Memory B cell (primary cell): ENCODE measurements around the gene TTYH1.

Experiments used
- ATAC-seq: fragments of 150-1000 bp; cut with Tn5 transposase; 2 replicates; pipeline ENCODE4 v1.10.0; 2021; ENCODE audit warnings: low read depth, mild to moderate bottlenecking, moderate library complexity
- DNase-seq, 2 donors: peaks; one replicate each; pipeline ENCODE4 v3.0.0; 2022; ENCODE audit warnings: low spot score in 2 of 2
- H3K27ac Mint-ChIP-seq: one replicate; pipeline ENCODE4 v1.8.0; 2022; ENCODE audit warnings: mild to moderate bottlenecking, moderate library complexity, mixed read lengths
- H3K27me3 Mint-ChIP-seq: one replicate; pipeline ENCODE4 v1.8.0; 2022; ENCODE audit warnings: mixed read lengths
- H3K36me3 Mint-ChIP-seq: one replicate; pipeline ENCODE4 v1.8.0; 2022; ENCODE audit warnings: mild to moderate bottlenecking, mixed read lengths
- H3K4me1 Mint-ChIP-seq: one replicate; pipeline ENCODE4 v1.8.0; 2022; ENCODE audit warnings: mixed read lengths
- H3K4me3 Mint-ChIP-seq: one replicate; pipeline ENCODE4 v1.8.0; 2022; ENCODE audit warnings: mild to moderate bottlenecking, moderate library complexity, mixed read lengths
- H3K9me3 Mint-ChIP-seq: one replicate; pipeline ENCODE4 v1.8.0; 2022; ENCODE audit warnings: mixed read lengths

Gene TTYH1

DNA sequence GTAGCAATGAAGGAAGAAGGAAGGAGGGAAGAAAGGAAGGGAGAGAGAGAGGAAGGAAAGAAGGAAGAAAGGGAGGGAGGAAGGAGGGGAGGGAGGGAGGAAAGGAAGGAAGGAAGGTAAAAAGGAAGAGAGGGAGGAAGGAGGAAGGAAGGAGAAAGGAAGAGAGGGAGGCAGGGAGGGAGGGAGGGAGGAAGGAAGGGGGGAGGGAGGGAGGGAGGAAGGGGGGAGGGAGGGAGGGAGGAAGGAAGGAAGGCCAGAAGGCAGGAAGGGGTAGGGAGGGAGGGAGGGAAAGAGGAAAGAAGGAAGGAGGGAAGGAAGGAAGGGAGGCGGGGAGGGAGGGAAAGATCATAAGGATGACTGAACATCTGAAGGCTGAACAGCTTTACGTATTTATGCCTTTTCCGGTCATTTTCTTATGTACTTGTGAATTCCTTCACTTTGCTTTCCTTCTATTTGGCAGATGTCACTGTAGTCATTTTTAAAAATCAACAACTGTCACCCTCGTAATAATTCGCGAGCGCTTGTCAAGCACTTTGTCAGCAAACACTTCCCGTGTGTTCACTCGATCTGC is 6.7 kb upstream of the TTYH1 start:
- ATAC-seq: no peak
- Mint-ChIP-seq H3K27ac (peak overlapping the region; percentile 96), H3K27me3 (peaks cover 12% of the 10 kb centered on the region), H3K4me3 (no peak overlapping the region), H3K4me1 (peaks cover 3% of the 10 kb centered on the region), H3K9me3 (peaks cover 6% of the 10 kb centered on the region), H3K36me3 (peaks cover 2% of the 10 kb centered on the region)
- no peak for DNase-seq

DNA sequence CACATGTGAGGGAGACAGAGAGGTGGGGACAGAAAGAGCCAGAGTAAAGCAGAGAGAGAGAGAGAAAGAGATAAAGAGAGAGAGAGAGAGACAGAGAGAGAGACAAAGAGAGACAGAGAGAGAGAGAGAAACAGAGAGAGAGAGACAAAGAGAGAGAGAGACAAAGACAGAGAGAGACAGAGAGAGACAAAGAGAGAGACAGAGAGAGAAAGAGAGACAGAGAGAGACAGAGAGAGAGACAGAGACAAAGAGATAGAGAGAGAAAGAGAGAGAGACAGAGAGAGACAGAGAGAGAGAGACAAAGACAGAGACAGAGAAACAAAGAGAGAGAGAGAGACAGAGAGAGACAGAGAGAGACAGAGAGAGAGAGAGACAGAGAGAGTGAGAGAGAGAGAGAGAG is 4.2 kb upstream of the TTYH1 start:
- H3K27ac Mint-ChIP-seq: peak overlapping the region; percentile 6
- DNase-seq (no peak), ATAC-seq (no peak)
- H3K27me3 Mint-ChIP-seq: peaks cover 22% of the 10 kb centered on the region
- peaks cover 13% of the 10 kb centered on the region for H3K9me3 Mint-ChIP-seq
- H3K4me3 Mint-ChIP-seq: no peak overlapping the region
- peaks cover 6% of the 10 kb centered on the region for H3K36me3 Mint-ChIP-seq
- peaks cover 8% of the 10 kb centered on the region for H3K4me1 Mint-ChIP-seq

GRCh38 chr19:54412877-54413276 is 2.4 kb upstream of the TTYH1 start:
- H3K4me1 Mint-ChIP-seq: peaks cover 16% of the 10 kb centered on the region
- DNase-seq (no peak), ATAC-seq (no peak)
- no peak overlapping the region for H3K27ac Mint-ChIP-seq
- H3K27me3 Mint-ChIP-seq: peaks cover 32% of the 10 kb centered on the region
- peaks cover 13% of the 10 kb centered on the region for H3K9me3 Mint-ChIP-seq
- H3K4me3 Mint-ChIP-seq: no peak overlapping the region
- H3K36me3 Mint-ChIP-seq: peaks cover 6% of the 10 kb centered on the region

GRCh38 chr19:54414156-54414555 is 1.1 kb upstream of the TTYH1 start:
- Mint-ChIP-seq H3K4me3 (no peak overlapping the region), H3K27me3 (peaks cover 35% of the 10 kb centered on the region), H3K9me3 (peaks cover 12% of the 10 kb centered on the region), H3K27ac (no peak overlapping the region), H3K36me3 (peaks cover 5% of the 10 kb centered on the region), H3K4me1 (peaks cover 17% of the 10 kb centered on the region)
- DNase-seq: no peak
- ATAC-seq: no peak

DNA sequence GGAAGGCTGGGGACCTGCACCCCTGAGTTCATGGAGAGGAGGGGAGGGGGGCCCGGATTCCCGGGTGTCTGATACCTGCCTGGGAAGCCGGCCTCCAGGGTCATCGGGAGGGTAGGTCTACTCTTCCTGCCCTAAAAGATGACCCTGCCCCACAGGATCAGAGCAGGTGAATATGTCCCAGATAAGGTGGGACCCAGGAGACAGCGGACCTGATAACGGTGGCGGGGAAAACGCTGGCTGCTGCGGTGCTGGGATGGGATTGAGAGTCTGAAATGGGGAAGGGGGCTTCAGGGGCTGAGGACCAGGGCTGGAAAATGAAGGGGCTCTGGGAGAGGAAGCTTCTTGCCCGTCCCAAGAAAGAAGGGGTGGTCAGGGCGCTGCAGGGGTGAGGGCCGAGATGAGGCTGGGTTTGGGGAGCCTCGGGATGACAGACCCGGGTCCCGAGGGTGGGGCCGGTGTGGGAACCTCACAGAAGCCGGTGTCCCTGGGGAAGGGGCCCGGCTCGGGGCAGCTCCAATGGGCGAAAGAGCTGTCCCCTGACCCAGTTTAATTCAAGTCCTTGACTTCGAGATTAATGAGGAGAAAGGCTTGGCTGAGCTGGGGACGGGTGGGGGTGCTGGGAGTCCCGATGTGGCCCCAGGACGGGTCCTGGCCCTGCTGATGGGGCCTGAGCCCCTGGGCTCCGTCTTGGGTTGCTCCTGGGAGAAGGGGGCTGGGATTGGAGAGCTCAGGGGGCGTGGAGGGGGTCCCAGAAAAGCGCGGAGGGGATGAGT is 823 bp downstream of the TTYH1 start:
- peaks cover 11% of the 10 kb centered on the region for H3K9me3 Mint-ChIP-seq
- peaks cover 36% of the 10 kb centered on the region for H3K27me3 Mint-ChIP-seq
- H3K4me1 Mint-ChIP-seq: peaks cover 17% of the 10 kb centered on the region
- H3K36me3 Mint-ChIP-seq: peaks cover 5% of the 10 kb centered on the region
- no peak for DNase-seq
- no peak overlapping the region for H3K4me3 Mint-ChIP-seq
- no peak overlapping the region for H3K27ac Mint-ChIP-seq
- no peak for ATAC-seq

DNA sequence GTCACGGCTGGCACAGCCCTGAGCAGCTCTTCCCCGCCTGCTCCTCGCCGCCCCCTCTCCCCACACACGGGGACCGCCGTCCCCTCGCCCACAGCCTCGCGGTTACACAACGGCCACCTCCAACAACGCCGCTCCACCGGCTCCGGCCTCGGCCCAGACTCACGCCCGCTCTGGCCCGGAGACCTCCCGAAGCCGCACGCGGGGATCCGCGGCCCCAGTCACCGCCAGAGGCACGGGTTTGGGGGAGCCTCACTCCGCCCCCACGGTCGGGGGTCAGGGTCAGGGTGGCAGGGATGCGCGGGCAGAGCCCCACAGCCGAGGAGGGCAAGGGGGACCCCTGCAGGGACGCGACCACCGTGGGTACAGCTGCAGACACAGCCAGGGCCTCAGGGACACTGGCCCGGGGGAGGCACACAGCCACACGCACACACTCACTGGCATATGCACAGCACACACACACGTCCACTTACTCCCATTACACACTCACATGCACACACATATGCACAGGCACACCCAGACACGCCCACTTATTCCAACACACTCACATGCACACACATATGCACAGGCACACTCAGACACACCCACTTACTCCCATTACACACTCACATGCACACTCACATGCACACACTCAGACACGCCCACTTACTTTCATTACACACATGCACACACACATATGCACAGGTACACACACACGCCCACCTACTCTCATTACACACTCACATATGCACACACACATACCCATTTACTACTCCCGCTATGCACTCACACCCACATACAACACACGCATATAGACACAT is 1.6 kb downstream of the TTYH1 start:
- Mint-ChIP-seq H3K27ac (no peak overlapping the region), H3K4me3 (no peak overlapping the region), H3K4me1 (peaks cover 17% of the 10 kb centered on the region), H3K27me3 (peaks cover 34% of the 10 kb centered on the region), H3K9me3 (peaks cover 10% of the 10 kb centered on the region), H3K36me3 (peaks cover 5% of the 10 kb centered on the region)
- ATAC-seq: no peak
- DNase-seq: no peak

- DNase-seq (no peak), ATAC-seq (peak; percentile 38)
- Mint-ChIP-seq H3K27me3 (peaks cover 35% of the 10 kb centered on the region), H3K36me3 (peaks cover 6% of the 10 kb centered on the region), H3K4me3 (peak overlapping the region; percentile 3), H3K4me1 (peaks cover 17% of the 10 kb centered on the region), H3K9me3 (peaks cover 10% of the 10 kb centered on the region), H3K27ac (no peak overlapping the region)
These were observed 3.0 kb downstream of the TTYH1 start for GRCh38 chr19:54418030-54418929.

- Mint-ChIP-seq H3K36me3 (peaks cover 3% of the 10 kb centered on the region), H3K9me3 (peaks cover 1% of the 10 kb centered on the region), H3K4me3 (no peak overlapping the region), H3K27me3 (peaks cover 31% of the 10 kb centered on the region), H3K27ac (no peak overlapping the region), H3K4me1 (peaks cover 15% of the 10 kb centered on the region)
- DNase-seq: no peak
- no peak for ATAC-seq
These were observed 3.9 kb downstream of the TTYH1 start for GRCh38 chr19:54418930-54419800.

- peaks cover 27% of the 10 kb centered on the region for H3K27me3 Mint-ChIP-seq
- no peak overlapping the region for H3K27ac Mint-ChIP-seq
- ATAC-seq (no peak), DNase-seq (no peak)
- no peaks in the 10 kb centered on the region for H3K9me3 Mint-ChIP-seq
- peaks cover 2% of the 10 kb centered on the region for H3K36me3 Mint-ChIP-seq
- H3K4me1 Mint-ChIP-seq: peaks cover 14% of the 10 kb centered on the region
- H3K4me3 Mint-ChIP-seq: no peak overlapping the region
These were observed 4.8 kb downstream of the TTYH1 start for GRCh38 chr19:54420068-54420382.

DNA sequence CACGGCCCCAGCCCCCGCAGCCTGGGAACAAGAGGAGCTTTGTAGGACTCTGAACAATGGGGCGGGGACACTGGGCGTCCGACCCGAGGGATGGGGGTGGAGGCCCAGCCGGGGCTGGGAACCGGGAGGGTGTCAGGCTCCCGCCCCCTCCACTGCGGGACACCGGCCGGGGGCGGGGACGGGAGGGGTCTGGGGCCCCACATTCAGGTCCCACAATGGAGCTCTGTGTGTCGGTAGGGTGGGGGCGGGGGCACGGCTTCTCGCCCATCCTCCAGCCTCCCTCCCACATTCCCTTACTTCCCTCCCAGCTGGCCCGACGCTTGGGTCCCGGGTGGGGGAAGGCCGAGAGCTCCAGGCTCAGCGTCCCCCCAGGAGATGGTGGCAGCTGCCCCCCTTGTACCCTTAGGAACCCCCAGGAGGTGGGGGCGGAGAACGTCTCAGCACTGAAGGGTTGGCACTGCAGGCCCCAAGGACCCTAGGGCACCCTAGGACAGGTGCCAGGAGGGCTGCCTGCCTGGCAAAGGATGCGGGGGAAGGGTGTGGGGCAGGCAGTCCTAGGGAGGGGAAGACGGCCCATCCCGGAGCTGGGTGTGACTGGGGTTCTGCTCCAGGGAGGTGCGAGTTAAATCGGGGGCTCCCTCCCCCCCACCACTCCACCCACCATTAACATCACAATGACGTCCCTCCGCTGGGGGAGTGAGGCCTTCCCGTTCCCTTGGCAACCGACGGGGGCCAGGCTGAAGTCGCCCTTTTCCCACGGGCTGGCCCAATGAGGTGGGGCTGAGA is 5.3 kb downstream of the TTYH1 start:
- Mint-ChIP-seq H3K27me3 (peaks cover 27% of the 10 kb centered on the region), H3K36me3 (peaks cover 2% of the 10 kb centered on the region), H3K4me1 (peaks cover 14% of the 10 kb centered on the region), H3K9me3 (no peaks in the 10 kb centered on the region), H3K27ac (no peak overlapping the region), H3K4me3 (no peak overlapping the region)
- DNase-seq: no peak
- ATAC-seq: no peak

- DNase-seq (no peak), ATAC-seq (no peak)
- H3K9me3 Mint-ChIP-seq: no peaks in the 10 kb centered on the region
- H3K4me1 Mint-ChIP-seq: peaks cover 11% of the 10 kb centered on the region
- peaks cover 29% of the 10 kb centered on the region for H3K27me3 Mint-ChIP-seq
- no peak overlapping the region for H3K4me3 Mint-ChIP-seq
- H3K27ac Mint-ChIP-seq: no peak overlapping the region
- peaks cover 2% of the 10 kb centered on the region for H3K36me3 Mint-ChIP-seq
These were observed 5.9 kb downstream of the TTYH1 start for GRCh38 chr19:54421169-54421516.

- ATAC-seq (no peak), DNase-seq (no peak)
- Mint-ChIP-seq H3K4me3 (no peak overlapping the region), H3K9me3 (no peaks in the 10 kb centered on the region), H3K4me1 (peaks cover 11% of the 10 kb centered on the region), H3K27ac (no peak overlapping the region), H3K36me3 (peaks cover 2% of the 10 kb centered on the region), H3K27me3 (peaks cover 33% of the 10 kb centered on the region)
These were observed 6.3 kb downstream of the TTYH1 start for GRCh38 chr19:54421521-54421920.
